HEK293T (cell line): ENCODE data around the gene CCDC120.

Experiments
- ARNT ChIP-seq: fragments of 450-650 bp; IDR thresholded peaks from 2 replicates; pipeline ENCODE4 v1.6.1; 2017; ENCODE audit warnings: mild to moderate bottlenecking
- FOXA1 ChIP-seq: fragments of 450-650 bp; IDR thresholded peaks from 2 replicates; pipeline ENCODE4 v1.6.1; 2016; ENCODE audit warnings: mild to moderate bottlenecking
- FOXK2 ChIP-seq: fragments of 450-650 bp; IDR thresholded peaks from 2 replicates; pipeline ENCODE4 v1.6.1; 2016; ENCODE audit warnings: mild to moderate bottlenecking
- FOXM1 ChIP-seq: fragments of 450-650 bp; IDR thresholded peaks from 2 replicates; pipeline ENCODE4 v1.6.1; 2017; ENCODE audit warnings: mild to moderate bottlenecking, borderline replicate concordance
- PKNOX1 ChIP-seq: fragments of 450-650 bp; IDR thresholded peaks from 2 replicates; pipeline ENCODE4 v1.6.1; 2016
- SP1 ChIP-seq: fragments of 450-650 bp; IDR thresholded peaks from 2 replicates; pipeline ENCODE4 v1.6.1; 2017
- TARDBP ChIP-seq: fragments of 450-650 bp; IDR thresholded peaks from 2 replicates; pipeline ENCODE4 v1.6.1; 2016
- ZNF384 ChIP-seq: fragments of 450-650 bp; IDR thresholded peaks from 2 replicates; pipeline ENCODE4 v1.6.1; 2016

DNA sequence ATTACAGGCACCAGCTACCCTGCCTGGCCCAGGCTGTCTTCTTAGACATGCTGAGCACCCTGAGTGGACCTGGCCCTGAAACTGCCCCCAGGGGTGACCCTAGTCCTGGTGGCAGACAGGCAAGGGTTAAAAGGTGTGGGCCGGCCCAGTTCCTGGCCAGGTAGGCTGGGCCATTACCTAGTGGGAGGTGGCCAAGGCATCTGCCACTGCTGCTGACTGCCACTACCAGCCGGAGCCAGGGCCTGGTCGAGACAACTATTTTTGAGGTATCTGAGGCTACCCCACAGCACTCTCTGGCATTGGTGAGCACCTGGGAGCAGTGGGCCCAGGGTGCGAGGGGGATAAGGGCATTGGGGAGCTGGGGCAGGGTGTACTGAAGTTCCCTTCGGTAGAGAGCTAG is at the start of gene CCDC120:
- TF ChIP-seq SP1 (no peak), ZNF384 (no peak), PKNOX1 (no peak), FOXK2 (no peak), TARDBP (no peak), FOXM1 (no peak), FOXA1 (no peak), ARNT (no peak)
